ENCODE data around the gene ZSWIM9.

Gene ZSWIM9

GRCh38 chr19:48169939-48170803 is at the start of gene ZSWIM9, which contains the start of gene LIG1:
TSS of gene ZSWIM9 (plus strand) at chr19:48170680. CDS start at chr19:48171803, 1,123 bp downstream.
TSS of gene LIG1 (minus strand) at chr19:48170344. CDS start at chr19:48165566, 4,778 bp downstream.
- DNase-seq, result peak; percentile 88

GRCh38 chr19:48121066-48121465 is 49.4 kb upstream of the ZSWIM9 start:
- no peak for DNase-seq

DNA sequence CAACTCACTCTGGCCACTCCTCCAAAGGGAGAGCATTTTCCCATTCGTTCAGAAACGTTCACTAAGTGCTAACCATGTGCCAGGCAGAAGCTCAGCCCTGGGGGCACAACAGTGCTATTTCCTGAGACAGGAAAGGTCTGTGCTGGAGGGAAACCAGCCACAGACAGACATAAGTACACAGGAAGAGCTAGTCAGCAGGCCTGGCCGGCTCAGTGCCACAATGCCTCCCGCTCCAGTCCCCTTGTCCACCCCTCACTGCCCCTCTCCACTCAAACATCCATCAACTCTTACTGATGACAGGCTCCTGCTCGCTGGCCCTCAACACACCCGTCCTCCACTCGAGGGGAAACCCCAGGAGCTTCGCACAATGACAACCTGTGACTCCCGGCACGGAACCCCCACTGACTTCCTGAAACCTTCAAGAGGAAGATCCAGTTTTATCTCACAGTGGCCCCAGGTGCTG is 48.5 kb upstream of the ZSWIM9 start:
- no peak for DNase-seq

- DNase-seq, result no peak
These were observed 48.1 kb upstream of the ZSWIM9 start for GRCh38 chr19:48122421-48122820.

DNA sequence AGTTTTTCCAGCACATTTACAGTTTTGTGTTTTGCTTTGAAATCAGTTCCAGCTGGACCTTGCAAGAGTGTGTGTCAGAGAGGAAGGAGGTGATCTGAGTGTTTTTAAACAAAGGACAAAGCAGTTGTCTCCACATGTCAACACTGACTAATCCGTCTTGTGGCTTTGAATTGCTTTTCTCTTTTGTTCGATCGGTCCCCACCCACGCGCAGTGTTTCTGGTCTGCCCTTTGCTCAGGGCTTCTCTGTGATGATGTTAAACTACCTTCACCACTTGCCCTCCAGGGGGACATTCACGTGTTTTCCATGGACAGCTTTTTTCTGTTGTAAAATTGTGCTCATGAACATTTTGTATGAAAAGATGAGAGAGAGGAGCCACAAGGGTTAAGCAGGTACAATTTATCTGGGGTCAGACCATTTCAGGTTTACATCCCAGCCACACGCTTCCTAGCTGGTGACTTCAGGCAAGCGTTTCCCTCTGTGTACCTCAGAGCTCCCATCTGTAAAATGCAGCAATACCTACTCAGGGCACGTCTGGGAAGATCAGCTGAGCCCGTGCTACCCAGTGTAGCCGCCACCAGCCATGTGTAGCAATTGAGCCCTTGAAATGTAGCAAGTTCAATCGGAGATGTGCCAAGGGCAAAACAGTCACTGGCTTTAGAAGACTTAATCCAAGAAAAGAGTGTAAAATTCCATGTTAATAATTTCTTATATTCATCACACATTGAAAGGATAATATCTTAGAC is 46.4 kb upstream of the ZSWIM9 start:
- no peak for DNase-seq

GRCh38 chr19:48127561-48127960 is 42.9 kb upstream of the ZSWIM9 start:
- no peak for DNase-seq

- no peak for DNase-seq
These were observed 37.4 kb upstream of the ZSWIM9 start for GRCh38 chr19:48133094-48133493.

- DNase-seq, result no peak
These were observed 35.1 kb upstream of the ZSWIM9 start for GRCh38 chr19:48135411-48135810.

DNA sequence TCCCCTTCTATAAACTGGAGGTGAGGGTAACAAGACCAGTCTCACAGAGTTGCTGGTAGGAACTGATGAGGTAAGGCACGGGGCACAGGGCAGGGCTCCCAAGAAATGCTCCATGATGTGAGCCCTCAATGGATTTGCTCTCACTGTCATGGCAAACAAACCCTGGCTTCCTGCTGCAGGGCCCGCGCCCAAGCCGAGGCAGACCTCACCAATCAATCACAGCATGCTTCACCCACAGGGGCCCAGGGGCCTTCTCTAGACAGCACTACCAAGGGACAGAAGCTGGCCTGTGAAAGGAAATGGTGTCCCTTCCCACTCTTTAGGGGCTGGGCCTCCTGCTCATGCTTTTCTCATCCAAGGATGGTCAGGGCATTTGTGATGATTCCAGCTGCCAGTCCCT is 33.9 kb upstream of the ZSWIM9 start:
- no peak for DNase-seq

DNA sequence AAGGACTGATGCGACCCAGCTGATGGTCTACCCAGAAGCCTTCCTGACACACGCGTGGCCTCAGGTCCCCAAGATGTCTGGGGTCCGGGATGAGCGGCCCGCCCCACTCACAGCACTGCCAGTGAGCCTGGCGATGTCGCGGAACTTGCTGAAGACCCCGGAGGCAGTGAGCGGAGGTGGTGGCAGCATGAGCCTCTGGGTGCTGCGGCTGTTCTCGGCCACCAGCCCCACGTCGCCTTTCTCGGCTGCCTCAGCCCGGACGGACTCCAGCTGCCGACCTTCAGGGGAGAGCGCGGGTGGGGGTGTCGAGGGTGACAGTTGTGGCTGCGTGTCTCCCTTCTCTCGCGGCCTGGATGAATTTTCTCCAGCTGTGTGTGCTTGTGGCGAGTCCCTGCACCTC is 33.1 kb upstream of the ZSWIM9 start:
- DNase-seq, result no peak

- DNase-seq, result no peak
These were observed 31.4 kb upstream of the ZSWIM9 start for GRCh38 chr19:48139053-48139452.

GRCh38 chr19:48147597-48148175 is 22.8 kb upstream of the ZSWIM9 start:
- DNase-seq, result no peak

DNA sequence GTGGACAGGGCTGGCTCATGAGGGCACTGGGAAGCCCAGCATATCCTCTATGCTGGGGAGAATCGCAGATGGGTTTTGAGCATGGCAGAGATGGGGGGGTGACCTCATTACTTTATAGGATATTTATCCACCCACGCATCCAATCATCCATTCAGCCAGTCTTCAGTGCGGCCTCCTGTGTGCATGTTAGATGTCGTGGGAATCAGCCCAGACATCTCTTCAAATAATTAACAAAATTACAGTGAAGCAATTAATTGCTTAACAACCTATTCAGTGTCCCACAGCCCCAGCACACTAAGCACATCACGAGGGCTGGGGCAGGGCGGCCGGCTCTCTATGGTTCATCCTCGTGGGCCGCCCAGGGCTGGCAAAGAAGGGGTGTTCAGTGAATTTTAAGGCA is 21.9 kb upstream of the ZSWIM9 start:
- no peak for DNase-seq

GRCh38 chr19:48149430-48149829 is 21.1 kb upstream of the ZSWIM9 start:
- no peak for DNase-seq

DNA sequence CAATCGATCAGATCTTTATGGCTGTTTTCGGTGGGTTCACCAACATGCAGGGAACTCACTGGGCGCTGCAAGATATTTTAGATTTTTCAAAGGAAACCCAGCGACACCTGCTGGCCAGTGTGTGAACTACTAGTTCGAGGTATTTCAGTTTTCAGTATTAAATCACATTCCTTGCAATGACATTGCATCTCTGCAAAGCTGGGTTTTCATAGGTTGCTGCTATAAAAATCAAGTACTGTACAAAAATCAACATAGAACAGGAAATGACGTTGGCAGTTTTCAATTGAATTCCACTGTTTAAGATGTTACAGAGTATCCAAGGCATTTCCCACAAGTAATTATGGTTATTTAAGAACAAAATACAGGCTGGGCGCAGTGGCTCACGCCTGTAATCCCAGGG is 17.9 kb upstream of the ZSWIM9 start:
- DNase-seq, result peak; percentile 57

DNA sequence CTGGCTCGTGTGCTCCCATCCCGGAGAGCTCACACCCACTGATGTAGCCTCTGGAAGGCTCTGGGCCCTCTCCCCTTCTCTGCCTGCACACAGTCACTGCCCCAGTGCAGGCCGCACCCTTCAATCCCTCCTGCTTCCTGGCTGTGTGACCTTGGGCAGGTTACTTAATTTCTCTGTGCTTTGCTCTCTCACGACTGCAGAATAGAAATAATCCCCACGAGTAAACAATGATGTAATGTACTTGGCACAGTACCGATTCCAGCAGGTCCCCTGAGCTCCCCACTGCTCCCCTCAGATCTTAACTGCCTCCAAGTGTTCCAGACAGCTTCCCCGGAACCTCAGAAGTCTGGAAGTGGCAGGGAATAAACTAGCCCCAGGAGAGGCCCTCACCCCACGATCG is 16.5 kb upstream of the ZSWIM9 start:
- no peak for DNase-seq

DNA sequence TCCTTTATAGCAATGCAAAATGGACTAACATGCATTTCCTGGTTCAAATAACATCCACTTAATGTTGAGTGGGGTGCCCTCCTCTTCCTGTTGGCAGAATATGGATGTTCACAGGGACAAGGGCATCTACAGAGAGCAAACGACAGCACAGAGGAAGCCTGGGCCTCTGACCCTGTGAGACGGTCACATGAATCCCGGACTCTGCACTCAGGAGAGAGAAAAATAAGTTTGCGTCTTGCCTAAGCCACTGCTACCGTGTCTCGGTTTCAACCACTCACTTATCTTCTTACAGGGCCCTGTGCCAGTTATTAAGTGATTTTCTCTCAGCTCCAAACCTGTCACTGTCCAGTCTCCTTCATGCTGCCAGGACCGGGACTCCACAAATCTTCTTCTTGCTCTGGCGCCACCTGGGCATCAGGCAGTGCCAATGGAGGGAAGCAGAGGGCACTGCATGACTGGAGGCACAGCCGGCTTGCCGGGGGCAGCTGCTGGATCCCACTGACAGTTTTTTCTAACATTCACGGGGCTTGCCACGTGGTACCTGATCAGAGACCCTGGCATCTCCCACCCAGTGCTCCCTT is 12.2 kb upstream of the ZSWIM9 start:
- no peak for DNase-seq

DNA sequence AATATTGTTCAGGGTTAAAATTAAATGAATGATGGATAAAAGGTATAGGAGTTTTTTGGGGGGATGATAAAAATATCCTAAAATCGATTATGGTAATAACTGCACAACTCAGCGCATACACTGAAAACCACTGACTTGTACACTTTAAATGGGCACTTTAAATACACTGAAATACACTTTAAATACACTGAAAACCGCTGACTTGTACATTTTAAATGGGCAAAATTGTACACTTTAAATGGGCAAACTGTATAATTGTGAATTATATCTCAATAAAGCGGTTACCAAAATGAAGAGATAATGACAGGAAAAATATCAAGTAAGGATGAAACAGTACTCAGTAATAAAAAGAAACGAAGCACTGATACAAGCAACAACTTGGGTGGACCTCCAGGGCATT is 1.8 kb upstream of the ZSWIM9 start:
- DNase-seq, result no peak

DNA sequence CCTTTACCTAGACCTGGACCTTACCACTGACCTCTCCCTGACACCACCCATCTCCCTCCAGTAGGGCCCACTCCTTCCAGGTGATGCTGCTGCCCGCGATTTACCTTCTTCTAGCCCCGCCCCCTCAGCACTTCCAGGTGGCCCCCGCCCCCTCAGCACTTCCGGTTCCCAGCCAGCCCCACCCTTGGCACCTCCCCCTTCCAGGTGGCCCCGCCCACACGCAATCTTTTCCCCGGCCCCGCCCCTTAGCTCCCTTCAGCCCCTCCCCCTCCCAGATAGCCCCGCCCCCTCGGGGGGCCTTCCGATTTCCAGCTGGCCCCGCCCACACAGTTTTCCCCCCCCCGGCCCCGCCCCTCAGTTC is 922 bp upstream of the ZSWIM9 start:
- peak; percentile 63 for DNase-seq

GRCh38 chr19:48170817-48171347 is 402 bp downstream of the ZSWIM9 start:
- DNase-seq, result no peak

- no peak for DNase-seq
These were observed 1.2 kb downstream of the ZSWIM9 start for GRCh38 chr19:48171710-48172109.

- no peak for DNase-seq
These were observed 4.1 kb downstream of the ZSWIM9 start for GRCh38 chr19:48174445-48175030.

DNA sequence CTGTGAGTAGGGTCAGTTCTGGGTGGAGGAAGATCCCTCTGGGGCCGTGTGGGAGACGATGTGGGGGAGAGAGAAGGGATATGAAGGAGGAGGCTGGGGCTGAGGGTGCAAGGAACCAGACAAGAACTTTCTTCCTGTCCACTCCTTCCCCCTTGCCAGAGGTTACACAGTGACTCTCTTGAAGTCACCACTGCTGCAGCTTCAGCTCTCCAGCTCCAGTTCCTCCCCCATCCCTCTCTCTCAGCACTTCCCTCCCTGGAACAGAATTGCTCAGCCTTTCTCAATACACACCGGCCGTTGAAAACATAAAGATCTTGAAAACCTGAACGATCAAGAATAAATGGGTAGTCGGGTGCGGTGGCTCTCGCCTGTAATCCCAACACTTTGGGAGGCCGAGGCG is 5.1 kb downstream of the ZSWIM9 start:
- no peak for DNase-seq
